ENCODE results near the gene ZNF385C.

ZNF385C gene

DNA sequence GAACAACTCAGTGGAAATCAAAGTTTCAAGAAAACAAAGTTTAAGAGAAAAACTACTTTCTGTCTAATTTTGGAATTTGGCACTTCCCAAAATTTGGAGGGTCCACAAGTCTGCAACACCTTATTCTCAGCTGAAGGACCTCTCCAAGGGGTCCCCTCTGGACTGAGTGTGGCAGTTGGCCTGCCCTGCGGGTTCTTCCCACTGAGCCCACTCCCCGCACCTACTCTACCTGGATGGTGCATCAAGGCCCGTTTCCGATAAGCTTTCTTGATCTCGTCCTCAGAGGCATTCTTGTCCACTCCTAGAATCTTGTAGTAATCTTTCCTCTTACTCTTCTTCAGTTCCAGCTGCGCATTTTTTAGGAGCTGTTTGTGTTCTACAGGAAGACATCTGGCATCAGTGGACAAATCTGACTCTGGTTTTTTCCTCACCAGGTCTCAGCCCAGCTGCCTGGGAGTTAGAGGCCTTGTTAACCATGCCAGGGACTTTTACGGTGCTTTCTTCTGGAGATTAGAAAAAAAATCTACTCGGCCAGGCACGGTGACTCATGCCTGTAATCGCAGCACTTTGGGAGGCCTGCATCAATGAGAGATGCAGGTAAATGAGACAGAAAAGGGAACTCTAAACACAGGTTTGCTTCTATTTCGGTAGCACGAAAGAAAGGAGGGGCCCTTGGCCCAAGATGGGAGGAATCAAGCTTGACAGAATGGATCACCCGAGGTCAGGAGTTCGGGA, 116.1 kb downstream of the ZNF385C start:
- TF ChIP-seq POLR2A (IDR thresholded peaks at IDR 0.05; ENCODE audit: extremely low read depth, insufficient read length), result no peak
- no peak for TF ChIP-seq MYC (IDR thresholded peaks at IDR 0.05; ENCODE audit: low read depth, low read length)
- TF ChIP-seq, protein P1, sequence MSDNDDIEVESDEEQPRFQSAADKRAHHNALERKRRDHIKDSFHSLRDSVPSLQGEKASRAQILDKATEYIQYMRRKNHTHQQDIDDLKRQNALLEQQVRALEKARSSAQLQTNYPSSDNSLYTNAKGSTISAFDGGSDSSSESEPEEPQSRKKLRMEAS (IDR thresholded peaks at IDR 0.05; ENCODE audit: low read depth, low read length), result no peak
- TF ChIP-seq, protein P2, sequence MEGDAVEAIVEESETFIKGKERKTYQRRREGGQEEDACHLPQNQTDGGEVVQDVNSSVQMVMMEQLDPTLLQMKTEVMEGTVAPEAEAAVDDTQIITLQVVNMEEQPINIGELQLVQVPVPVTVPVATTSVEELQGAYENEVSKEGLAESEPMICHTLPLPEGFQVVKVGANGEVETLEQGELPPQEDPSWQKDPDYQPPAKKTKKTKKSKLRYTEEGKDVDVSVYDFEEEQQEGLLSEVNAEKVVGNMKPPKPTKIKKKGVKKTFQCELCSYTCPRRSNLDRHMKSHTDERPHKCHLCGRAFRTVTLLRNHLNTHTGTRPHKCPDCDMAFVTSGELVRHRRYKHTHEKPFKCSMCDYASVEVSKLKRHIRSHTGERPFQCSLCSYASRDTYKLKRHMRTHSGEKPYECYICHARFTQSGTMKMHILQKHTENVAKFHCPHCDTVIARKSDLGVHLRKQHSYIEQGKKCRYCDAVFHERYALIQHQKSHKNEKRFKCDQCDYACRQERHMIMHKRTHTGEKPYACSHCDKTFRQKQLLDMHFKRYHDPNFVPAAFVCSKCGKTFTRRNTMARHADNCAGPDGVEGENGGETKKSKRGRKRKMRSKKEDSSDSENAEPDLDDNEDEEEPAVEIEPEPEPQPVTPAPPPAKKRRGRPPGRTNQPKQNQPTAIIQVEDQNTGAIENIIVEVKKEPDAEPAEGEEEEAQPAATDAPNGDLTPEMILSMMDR (IDR thresholded peaks at IDR 0.05; ENCODE audit: low read depth, low read length), result no peak
- DNase-seq (ENCODE audit: low read depth), result no peak
- no peak overlapping the region for H3K4me3 ChIP-seq (ENCODE audit: low read depth, low read length)

DNA sequence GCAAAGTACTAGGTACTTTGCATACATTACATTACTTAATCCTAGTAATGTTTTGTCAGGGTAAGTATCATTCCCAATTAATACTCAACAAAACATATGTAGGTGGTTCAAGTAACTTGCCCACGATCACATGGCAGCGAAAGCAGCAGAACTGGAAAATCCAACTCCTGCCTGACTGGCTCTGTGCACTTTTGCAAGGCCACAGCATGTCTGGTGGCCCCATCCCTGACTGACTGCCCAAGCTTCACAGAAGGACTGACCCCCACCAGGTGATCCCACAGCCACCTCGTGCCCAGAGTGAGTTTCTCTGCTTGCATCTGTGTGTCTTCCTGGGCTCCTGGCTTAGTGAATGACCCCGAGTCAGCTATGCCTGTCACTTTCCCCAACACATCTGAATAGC, 120.3 kb downstream of the ZNF385C start:
- no peak overlapping the region for H3K4me3 ChIP-seq (ENCODE audit: low read depth, low read length)
- no peak for DNase-seq (ENCODE audit: low read depth)
- TF ChIP-seq MYC (IDR thresholded peaks at IDR 0.05; ENCODE audit: low read depth, low read length), result no peak
- TF ChIP-seq, protein P2 (IDR thresholded peaks at IDR 0.05; ENCODE audit: low read depth, low read length), result no peak
- TF ChIP-seq POLR2A (IDR thresholded peaks at IDR 0.05; ENCODE audit: extremely low read depth, insufficient read length), result no peak
- TF ChIP-seq, protein P1 (IDR thresholded peaks at IDR 0.05; ENCODE audit: low read depth, low read length), result no peak

DNA sequence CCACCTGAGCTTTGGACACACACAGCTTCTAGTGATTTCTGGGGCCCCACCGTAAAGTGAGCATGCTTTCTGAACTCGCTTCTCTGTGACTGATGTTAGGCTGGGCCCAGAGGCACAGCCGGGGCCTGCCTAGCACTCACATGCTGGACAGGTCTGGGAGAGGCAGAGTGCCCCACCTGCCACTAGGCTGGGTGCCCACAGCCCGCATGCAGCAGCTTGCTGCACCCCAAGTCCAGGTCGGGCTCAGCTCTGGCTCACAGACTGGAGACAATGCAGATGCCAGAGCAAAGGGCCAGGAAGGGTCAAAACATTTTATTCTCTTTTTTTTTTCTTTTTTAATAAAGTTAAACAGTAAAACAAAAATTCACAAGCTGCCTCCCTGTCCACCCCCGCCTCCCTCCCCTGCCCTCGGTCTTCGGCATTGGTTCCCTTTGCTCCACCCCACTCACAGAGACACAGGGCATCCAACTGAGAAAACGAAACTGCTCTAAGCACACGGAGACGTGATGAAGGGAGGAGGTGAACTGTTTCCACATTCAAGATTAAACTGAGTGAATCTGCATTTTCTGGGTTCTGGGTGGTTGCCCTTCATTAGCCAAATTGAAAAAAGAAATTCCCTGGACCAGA, 122.0 kb downstream of the ZNF385C start:
- DNase-seq (ENCODE audit: low read depth), result no peak
- TF ChIP-seq, protein P2 (IDR thresholded peaks at IDR 0.05; ENCODE audit: low read depth, low read length), result no peak
- TF ChIP-seq MYC (IDR thresholded peaks at IDR 0.05; ENCODE audit: low read depth, low read length), result no peak
- TF ChIP-seq, protein P1 (IDR thresholded peaks at IDR 0.05; ENCODE audit: low read depth, low read length), result no peak
- TF ChIP-seq POLR2A (IDR thresholded peaks at IDR 0.05; ENCODE audit: extremely low read depth, insufficient read length), result no peak
- no peak overlapping the region for H3K4me3 ChIP-seq (ENCODE audit: low read depth, low read length)

Data from NB4 (cell line).